Right renal cortex interstitium (tissue), 3 donors: ENCODE measurements around the gene GPR55. TPM values are rescaled to one million over a fixed set of nuclear protein-coding genes. Genes with fewer than 3 reads are reported as not detected.

ENCODE experiments used
- polyA plus RNA-seq, 3 donors: library from polyadenylated mRNA; unstranded; fragments of 120-200 nt; gene quantifications; one replicate each; pipeline ENCODE4 v1.2.1, GENCODE V29; 2013; ENCODE audit not compliant: insufficient read length in 3 of 3

The GPR55 gene
- polyA plus RNA-seq, 3 donors, result 0.17 to 0.36 (median 0.24) TPM

Other genes with a start within 250 kb of the GPR55 start
- 10 to 100 TPM; 87.3 to 99.9 (median 91.3) TPM for gene CAB39, start 212.4 kb downstream of the GPR55 start, polyA plus RNA-seq
- gene ITM2C, start 60.3 kb downstream of the GPR55 start, polyA plus RNA-seq, result 1,000 to 10,000 TPM in 1 of 3 donors, 100 to 1,000 TPM in 2; 814 to 1,007 (median 986) TPM
- not detected for gene SPATA3, start 70.9 kb upstream of the GPR55 start, polyA plus RNA-seq
- 1 to 10 TPM; 3.1 to 4.2 (median 3.2) TPM for gene C2orf72, start 112.3 kb upstream of the GPR55 start, polyA plus RNA-seq
- 100 to 1,000 TPM; 107 to 113 (median 109) TPM for gene PSMD1, start 131.6 kb upstream of the GPR55 start, polyA plus RNA-seq
- 10 to 100 TPM; 15.6 to 25.3 (median 17.2) TPM for gene HTR2B, start 199.8 kb upstream of the GPR55 start, polyA plus RNA-seq